ENCODE data around the gene SSX1. TPM values are rescaled to one million over a fixed set of nuclear protein-coding genes. Genes with fewer than 3 reads are reported as not detected.
"Not testable (repeated sequence)": the region's sequence is repeated elsewhere in the genome, so short reads cannot be mapped to it uniquely, and the experiment has no call there.

SSX1 gene
- not detected for polyA plus RNA-seq (ENCODE audit: insufficient read length in 4 of 4)

GRCh38 chrX:48255062-48255796 lies at the start of gene SSX1:
Gene SSX1, plus strand, starts transcription at chrX:48255392. Its CDS starts 1,850 bp downstream, at chrX:48257242.
- not testable (repeated sequence) for DNase-seq (ENCODE audit: low read depth in 4 of 4, low spot score in 3 of 4)

GRCh38 chrX:48214341-48214740 lies 40.9 kb upstream of the SSX1 start:
- not testable (repeated sequence) for DNase-seq (ENCODE audit: low read depth in 4 of 4, low spot score in 3 of 4)

GRCh38 chrX:48224196-48224595 lies 31.0 kb upstream of the SSX1 start:
- DNase-seq (ENCODE audit: low read depth in 4 of 4, low spot score in 3 of 4) = not testable (repeated sequence)

- not testable (repeated sequence) for DNase-seq (ENCODE audit: low read depth in 4 of 4, low spot score in 3 of 4)
Measured at GRCh38 chrX:48252945-48253344, 2.2 kb upstream of the SSX1 start.

- not testable (repeated sequence) for DNase-seq (ENCODE audit: low read depth in 4 of 4, low spot score in 3 of 4)
Measured at GRCh38 chrX:48274365-48274764, 19.2 kb downstream of the SSX1 start.

GRCh38 chrX:48278958-48279357 lies 23.8 kb downstream of the SSX1 start:
- DNase-seq (ENCODE audit: low read depth in 4 of 4, low spot score in 3 of 4) = no peak

DNA sequence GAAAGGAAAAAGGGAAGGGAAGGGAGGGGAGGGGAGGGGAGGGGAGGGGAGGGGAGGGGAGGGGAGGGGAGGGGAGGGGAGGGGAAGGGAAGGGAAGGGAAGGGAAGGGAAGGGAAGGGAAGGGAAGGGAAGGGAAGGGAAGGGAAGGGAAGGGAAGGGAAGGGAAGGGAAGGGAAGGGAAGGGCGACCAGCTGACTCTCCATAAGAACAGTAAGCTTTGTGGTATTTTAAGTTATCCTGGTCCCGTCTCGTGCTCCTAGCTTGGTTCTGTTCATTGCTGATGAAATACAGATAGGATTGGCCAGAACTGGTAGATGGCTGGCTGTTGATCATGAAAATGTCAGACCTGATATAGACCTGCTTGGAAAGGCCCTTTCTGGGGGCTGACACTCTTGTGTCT lies 25.5 kb downstream of the SSX1 start:
- DNase-seq (ENCODE audit: low read depth in 4 of 4, low spot score in 3 of 4) = not testable (repeated sequence)

DNA sequence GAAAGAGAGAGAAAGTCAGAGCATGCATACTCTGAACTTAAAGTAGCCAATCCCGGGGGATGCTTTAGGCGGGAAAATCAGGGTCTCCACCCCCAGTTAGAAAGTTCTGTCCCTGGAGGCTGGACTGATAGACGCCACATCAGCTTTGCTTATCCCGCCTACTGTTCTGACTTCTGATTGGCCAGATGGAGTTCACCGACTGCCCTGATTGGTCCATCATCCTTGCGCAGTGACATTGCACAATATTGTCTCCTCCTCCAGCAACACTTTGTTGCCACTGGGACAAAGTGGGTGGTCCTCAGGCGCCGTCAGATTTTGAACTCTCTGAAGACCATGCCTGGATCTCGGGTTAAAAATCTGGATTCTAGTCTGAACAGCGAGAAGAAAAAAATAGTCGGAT lies 51.0 kb downstream of the SSX1 start:
- DNase-seq (ENCODE audit: low read depth in 4 of 4, low spot score in 3 of 4) = no peak

- DNase-seq (ENCODE audit: low read depth in 4 of 4, low spot score in 3 of 4) = not testable (repeated sequence)
Measured at GRCh38 chrX:48313996-48314395, 58.8 kb downstream of the SSX1 start.

Other genes starting within 250 kb of the SSX1 start
- under 1 TPM in 1 of 4 donors, not detected in 3; 0.32 TPM for gene SPACA5, start 248.4 kb upstream of the SSX1 start, polyA plus RNA-seq (ENCODE audit: insufficient read length in 4 of 4)
- 1 to 10 TPM; 3.4 to 4.6 (median 4.0) TPM for gene ZNF630, start 183.8 kb upstream of the SSX1 start, polyA plus RNA-seq (ENCODE audit: insufficient read length in 4 of 4)
- not detected for gene SPACA5B, start 124.8 kb upstream of the SSX1 start, polyA plus RNA-seq (ENCODE audit: insufficient read length in 4 of 4)
- not detected for gene SSX5, start 58.6 kb upstream of the SSX1 start, polyA plus RNA-seq (ENCODE audit: insufficient read length in 4 of 4)
- gene SSX3, start 101.3 kb downstream of the SSX1 start, polyA plus RNA-seq (ENCODE audit: insufficient read length in 4 of 4) = not detected
- gene SSX4, start 128.1 kb downstream of the SSX1 start, polyA plus RNA-seq (ENCODE audit: insufficient read length in 4 of 4) = not detected
- gene SSX4B, start 156.6 kb downstream of the SSX1 start, polyA plus RNA-seq (ENCODE audit: insufficient read length in 4 of 4) = not detected
- gene SLC38A5, start 214.9 kb downstream of the SSX1 start, polyA plus RNA-seq (ENCODE audit: insufficient read length in 4 of 4) = 1 to 10 TPM; 4.2 to 9.2 (median 6.1) TPM
- gene FTSJ1, start 220.8 kb downstream of the SSX1 start, polyA plus RNA-seq (ENCODE audit: insufficient read length in 4 of 4) = 10 to 100 TPM; 34.1 to 51.2 (median 39.6) TPM